Suprapubic skin (tissue), 4 donors: ENCODE measurements around the gene TAF5L. TPM values are rescaled to one million over a fixed set of nuclear protein-coding genes. Genes with fewer than 3 reads are reported as not detected.

Experiments
- DNase-seq, 2 donors: peaks; one replicate each; pipeline ENCODE4 v3.0.0-alpha.2; 2019; ENCODE audit warnings: low spot score in 2 of 2
- H3K27ac ChIP-seq: fragments of 200-600 bp; sonication (generic); one replicate; pipeline ENCODE4 v1.5.1; 2019
- H3K27me3 ChIP-seq: fragments of 200-600 bp; sonication (generic); one replicate; pipeline ENCODE4 v1.5.1; 2019
- H3K36me3 ChIP-seq: fragments of 200-600 bp; sonication (generic); one replicate; pipeline ENCODE4 v1.5.1; 2019
- H3K4me1 ChIP-seq: fragments of 200-600 bp; sonication (generic); one replicate; pipeline ENCODE4 v1.5.1; 2019
- H3K4me3 ChIP-seq: fragments of 200-600 bp; sonication (generic); one replicate; pipeline ENCODE4 v1.5.1; 2019; ENCODE audit warnings: mild to moderate bottlenecking
- H3K9me3 ChIP-seq: fragments of 200-600 bp; sonication (generic); one replicate; pipeline ENCODE4 v1.5.1; 2019
- CTCF ChIP-seq, 2 donors: fragments of 200-600 bp in 1 of 2; fragments of 450-650 bp in 1 of 2; sonication (generic) in 1 of 2; IDR thresholded peaks; one replicate each; pipeline ENCODE4 v1.5.1; 2016 to 2019; ENCODE audit warnings: antibody characterized with exemption in 2 of 2, mild to moderate bottlenecking in 1 of 2, moderate library complexity in 1 of 2
- EP300 ChIP-seq: sonication (generic); formaldehyde crosslinking; IDR thresholded peaks from one replicate; pipeline ENCODE4 v1.6.1; 2017; ENCODE audit warnings: antibody characterized with exemption
- POLR2A ChIP-seq, 2 donors: fragments of 450-650 bp; IDR thresholded peaks; one replicate each; pipeline ENCODE4 v1.6.1; 2017; ENCODE audit warnings: antibody characterized with exemption in 2 of 2, mild to moderate bottlenecking in 2 of 2, moderate library complexity in 2 of 2
- POLR2AphosphoS5 ChIP-seq, 3 donors: sonication (generic); formaldehyde crosslinking; IDR thresholded peaks; one replicate each; pipeline ENCODE4 v1.6.1; 2017; ENCODE audit warnings: antibody characterized with exemption in 3 of 3
- WGBS: methylation state at CpG from one replicate; pipeline ENCODE4 v1.1.5; 2018; 5-methylcytosine and 5-hydroxymethylcytosine counted together
- total RNA-seq, 4 donors: library from RNA; depleted of rRNA; stranded (reverse); fragments of >200 nt; gene quantifications; one replicate each; pipeline ENCODE4 v1.1.0, GENCODE V29; 2016

Gene TAF5L
- total RNA-seq, 4 donors from 2014 or later: 10.5 to 16.8 (median 15.8) TPM

- H3K9me3 ChIP-seq: no peaks in the 10 kb centered on the region
- peaks cover 3% of the 10 kb centered on the region for H3K36me3 ChIP-seq
- peaks cover 35% of the 10 kb centered on the region for H3K4me1 ChIP-seq
- H3K27ac ChIP-seq: no peak overlapping the region
- TF ChIP-seq CTCF (IDR thresholded peaks at IDR 0.05) (no peak), POLR2AphosphoS5 (IDR thresholded peaks at IDR 0.05) (no peak), EP300 (no peak), POLR2A (IDR thresholded peaks at IDR 0.05) (no peak)
- no peaks in the 10 kb centered on the region for H3K27me3 ChIP-seq
- no peak overlapping the region for H3K4me3 ChIP-seq
- DNase-seq: no peak
Measured at GRCh38 chr1:229619002-229619401, 6.9 kb downstream of the TAF5L start.

- Histone ChIP-seq H3K4me3 (no peak overlapping the region), H3K9me3 (no peaks in the 10 kb centered on the region), H3K27me3 (no peaks in the 10 kb centered on the region), H3K36me3 (peaks cover 16% of the 10 kb centered on the region), H3K27ac (no peak overlapping the region), H3K4me1 (peaks cover 26% of the 10 kb centered on the region)
- TF ChIP-seq EP300: no peak
- no peak for TF ChIP-seq POLR2AphosphoS5 (IDR thresholded peaks at IDR 0.05)
- TF ChIP-seq POLR2A (IDR thresholded peaks at IDR 0.05): no peak
- no peak for TF ChIP-seq CTCF (IDR thresholded peaks at IDR 0.05)
- no peak for DNase-seq
- 80% methylated on average over 11 of the region's 11 CpGs for WGBS
Measured at GRCh38 chr1:229617351-229618100, 8.4 kb downstream of the TAF5L start.

GRCh38 chr1:229614701-229615100 is 11.2 kb downstream of the TAF5L start:
- H3K4me1 ChIP-seq: peaks cover 11% of the 10 kb centered on the region
- H3K27ac ChIP-seq: no peak overlapping the region
- 82% methylated on average over 2 of the region's 2 CpGs for WGBS
- H3K36me3 ChIP-seq: peaks cover 41% of the 10 kb centered on the region
- no peak for DNase-seq
- H3K27me3 ChIP-seq: no peaks in the 10 kb centered on the region
- TF ChIP-seq EP300 (no peak), POLR2A (IDR thresholded peaks at IDR 0.05) (no peak), CTCF (IDR thresholded peaks at IDR 0.05) (no peak), POLR2AphosphoS5 (IDR thresholded peaks at IDR 0.05) (no peak)
- no peak overlapping the region for H3K4me3 ChIP-seq
- H3K9me3 ChIP-seq: no peaks in the 10 kb centered on the region

GRCh38 chr1:229613938-229614337 is 12.0 kb downstream of the TAF5L start:
- 91% methylated on average over 5 of the region's 5 CpGs for WGBS
- Histone ChIP-seq H3K27me3 (no peaks in the 10 kb centered on the region), H3K9me3 (no peaks in the 10 kb centered on the region), H3K27ac (no peak overlapping the region), H3K4me1 (peaks cover 11% of the 10 kb centered on the region), H3K4me3 (no peak overlapping the region), H3K36me3 (peaks cover 48% of the 10 kb centered on the region)
- DNase-seq: no peak
- no peak for TF ChIP-seq POLR2A (IDR thresholded peaks at IDR 0.05)
- TF ChIP-seq EP300: no peak
- no peak for TF ChIP-seq POLR2AphosphoS5 (IDR thresholded peaks at IDR 0.05)
- no peak for TF ChIP-seq CTCF (IDR thresholded peaks at IDR 0.05)

- no peaks in the 10 kb centered on the region for H3K4me1 ChIP-seq
- no peak overlapping the region for H3K4me3 ChIP-seq
- WGBS: 91% methylated on average over 2 of the region's 2 CpGs
- no peak for TF ChIP-seq POLR2AphosphoS5 (IDR thresholded peaks at IDR 0.05)
- no peak for TF ChIP-seq EP300
- no peak for TF ChIP-seq CTCF (IDR thresholded peaks at IDR 0.05)
- H3K27ac ChIP-seq: no peak overlapping the region
- H3K27me3 ChIP-seq: no peaks in the 10 kb centered on the region
- H3K9me3 ChIP-seq: no peaks in the 10 kb centered on the region
- DNase-seq: no peak
- peaks cover 86% of the 10 kb centered on the region for H3K36me3 ChIP-seq
Measured at GRCh38 chr1:229608590-229608989, 17.3 kb downstream of the TAF5L start.
